ENCODE results near the gene SZRD1.

The SZRD1 gene

GRCh38 chr1:16436946-16437474 lies 70.0 kb downstream of the SZRD1 start, which contains the start of gene SPATA21:
Gene SPATA21 (minus strand): TSS chr1:16437424. CDS start chr1:16431371, 6,053 bp downstream.
- H3K9me3 Mint-ChIP-seq: no peaks in the 10 kb centered on the region
- H3K4me3 Mint-ChIP-seq: no peak within 1 kb of the TSS
- DNase-seq (no peak), ATAC-seq (no peak)
- peaks cover 21% of the 10 kb centered on the region for H3K4me1 Mint-ChIP-seq
- H3K27ac Mint-ChIP-seq: no peak within 1 kb of the TSS
- peaks cover 7% of the 10 kb centered on the region for H3K27me3 Mint-ChIP-seq

- Mint-ChIP-seq H3K4me1 (peaks cover 36% of the 10 kb centered on the region), H3K4me3 (no peak overlapping the region), H3K27ac (no peak overlapping the region), H3K27me3 (peaks cover 2% of the 10 kb centered on the region), H3K9me3 (no peaks in the 10 kb centered on the region)
- no peak for ATAC-seq
- no peak for DNase-seq
Observed at GRCh38 chr1:16438516-16438915, 71.5 kb downstream of the SZRD1 start.

GRCh38 chr1:16438924-16439323 lies 71.9 kb downstream of the SZRD1 start:
- Mint-ChIP-seq H3K9me3 (no peaks in the 10 kb centered on the region), H3K27me3 (no peaks in the 10 kb centered on the region), H3K4me1 (peaks cover 39% of the 10 kb centered on the region), H3K4me3 (no peak overlapping the region), H3K27ac (no peak overlapping the region)
- DNase-seq (no peak), ATAC-seq (no peak)

- ATAC-seq (peak; percentile 53), DNase-seq (no peak)
- no peaks in the 10 kb centered on the region for H3K9me3 Mint-ChIP-seq
- peak overlapping the region; percentile 85 to 96 for H3K4me3 Mint-ChIP-seq
- H3K4me1 Mint-ChIP-seq: peaks cover 47% of the 10 kb centered on the region
- H3K27ac Mint-ChIP-seq: peak overlapping the region; percentile 92 to 96
- no peaks in the 10 kb centered on the region for H3K27me3 Mint-ChIP-seq
Observed at GRCh38 chr1:16440131-16440469, 73.1 kb downstream of the SZRD1 start.

GRCh38 chr1:16440470-16441281 lies 73.6 kb downstream of the SZRD1 start, which contains the start of gene NECAP2:
Gene NECAP2 (plus strand): TSS chr1:16440724. CDS start chr1:16440762, 38 bp downstream.
- Mint-ChIP-seq H3K4me1 (peaks cover 47% of the 10 kb centered on the region), H3K9me3 (no peaks in the 10 kb centered on the region), H3K4me3 (peak within 1 kb of the TSS; percentile 85 to 96), H3K27me3 (no peaks in the 10 kb centered on the region), H3K27ac (peak within 1 kb of the TSS; percentile 92 to 96)
- DNase-seq: peak; percentile 94 to 95
- peak; percentile 96 for ATAC-seq

- peak overlapping the region; percentile 85 to 96 for H3K4me3 Mint-ChIP-seq
- no peaks in the 10 kb centered on the region for H3K27me3 Mint-ChIP-seq
- no peaks in the 10 kb centered on the region for H3K9me3 Mint-ChIP-seq
- peaks cover 47% of the 10 kb centered on the region for H3K4me1 Mint-ChIP-seq
- H3K27ac Mint-ChIP-seq: peak overlapping the region; percentile 92 to 96
- DNase-seq (no peak), ATAC-seq (peak; percentile 34)
Observed at GRCh38 chr1:16441282-16441665, 74.2 kb downstream of the SZRD1 start.

GRCh38 chr1:16442265-16442664 lies 75.2 kb downstream of the SZRD1 start:
- no peak for ATAC-seq
- H3K27me3 Mint-ChIP-seq: no peaks in the 10 kb centered on the region
- peaks cover 42% of the 10 kb centered on the region for H3K4me1 Mint-ChIP-seq

GRCh38 chr1:16442941-16443340 lies 75.9 kb downstream of the SZRD1 start:
- H3K9me3 Mint-ChIP-seq: no peaks in the 10 kb centered on the region
- H3K27ac Mint-ChIP-seq: peak overlapping the region in 1 of 2 donors; percentile 74
- H3K4me1 Mint-ChIP-seq: peaks cover 41% of the 10 kb centered on the region
- peak overlapping the region; percentile 11 to 62 for H3K4me3 Mint-ChIP-seq
- no peaks in the 10 kb centered on the region for H3K27me3 Mint-ChIP-seq
- DNase-seq (no peak), ATAC-seq (no peak)

More at GRCh38 chr1:16442265-16442664, 75.2 kb downstream of the SZRD1 start:
- peak overlapping the region; percentile 76 to 85 for H3K27ac Mint-ChIP-seq
- H3K9me3 Mint-ChIP-seq: no peaks in the 10 kb centered on the region
- H3K4me3 Mint-ChIP-seq: peak overlapping the region; percentile 85 to 96
- DNase-seq: no peak

- ATAC-seq: no peak
- DNase-seq: no peak
- Mint-ChIP-seq H3K27ac (peak overlapping the region; percentile 33 to 74), H3K4me1 (peaks cover 49% of the 10 kb centered on the region), H3K9me3 (no peaks in the 10 kb centered on the region), H3K27me3 (no peaks in the 10 kb centered on the region), H3K4me3 (no peak overlapping the region)
Observed at GRCh38 chr1:16443975-16444770, 77.1 kb downstream of the SZRD1 start.

- DNase-seq: no peak
- no peak for ATAC-seq
- Mint-ChIP-seq H3K4me3 (no peak overlapping the region), H3K4me1 (peaks cover 55% of the 10 kb centered on the region), H3K27me3 (no peaks in the 10 kb centered on the region), H3K27ac (peak overlapping the region in 1 of 2 donors; percentile 19), H3K9me3 (no peaks in the 10 kb centered on the region)
Observed at GRCh38 chr1:16445052-16445451, 78.0 kb downstream of the SZRD1 start.

GRCh38 chr1:16446116-16446515 lies 79.1 kb downstream of the SZRD1 start:
- Mint-ChIP-seq H3K27ac (no peak overlapping the region), H3K4me1 (peaks cover 52% of the 10 kb centered on the region), H3K27me3 (no peaks in the 10 kb centered on the region), H3K4me3 (no peak overlapping the region), H3K9me3 (no peaks in the 10 kb centered on the region)
- ATAC-seq: no peak
- no peak for DNase-seq

GRCh38 chr1:16447641-16448040 lies 80.6 kb downstream of the SZRD1 start:
- Mint-ChIP-seq H3K27me3 (no peaks in the 10 kb centered on the region), H3K4me1 (peaks cover 38% of the 10 kb centered on the region), H3K4me3 (no peak overlapping the region), H3K9me3 (no peaks in the 10 kb centered on the region), H3K27ac (peak overlapping the region in 1 of 2 donors; percentile 34)
- DNase-seq (no peak), ATAC-seq (no peak)
